HepG2 (cell line): Measurements from ENCODE around the gene KLRK1. TPM values are rescaled to one million over a fixed set of nuclear protein-coding genes. Genes with fewer than 3 reads are reported as not detected.
"Not testable (repeated sequence)": the region's sequence is repeated elsewhere in the genome, so short reads cannot be mapped to it uniquely, and the experiment has no call there.

Experiments
- ATAC-seq: fragments of 200-7000 bp; cut with Tn5 transposase; 3 replicates; pipeline ENCODE4 v1.9.1; 2020; ENCODE audit warnings: mild to moderate bottlenecking, moderate library complexity
- BruUV-seq: library from RNA; stranded (reverse); fragments of 400-500 nt; replicated peaks from 2 replicates; lab custom pipeline; 2021; lab: Mats Ljungman, UMichigan
- CTCF ChIA-PET: fragments of 300-600 bp; formaldehyde crosslinking; extraction: SDS; loops from one replicate; lab custom pipeline; 2021; ENCODE audit warnings: low total read pairs, inconsistent platforms, low intra/inter-chr PET ratio; lab: Yijun Ruan, JAX
- POLR2A ChIA-PET: fragments of 350-600 bp; sonication (Branson Sonifier 250); formaldehyde crosslinking; loops from one replicate; lab custom pipeline; 2020; ENCODE audit warnings: antibody characterized with exemption, inconsistent platforms; lab: Yijun Ruan, JAX
- DNase-seq: peaks from one replicate; pipeline ENCODE4 v3.0.0-alpha.2; 2015; ENCODE audit warnings: low spot score
- FAIRE-seq: peaks from 3 replicates; lab custom pipeline; 2011; peaks lifted over from hg19 to GRCh38; lab: Jason Lieb, UNC
- H2AFZ ChIP-seq: one replicate; pipeline ENCODE4 v1.6.1; 2011; ENCODE audit warnings: low read length, inconsistent platforms
- H3K27ac ChIP-seq: fragments of 300-600 bp; 3 replicates; pipeline ENCODE4 v1.8.0; 2011; ENCODE audit warnings: mixed run types, mild to moderate bottlenecking, mixed read lengths, low read length, inconsistent platforms; ENCODE audit not compliant: insufficient read depth; ENCODE audit errors: extremely low read length
- H3K27me3 ChIP-seq, 2 experiments: fragments of 200-600 bp in 1 of 2; 2 replicates in 1 of 2; 3 replicates in 1 of 2; pipeline versions ENCODE4 v1.6.0 to v1.8.0; 2011; ENCODE audit warnings: low read length in 2 of 2, mild to moderate bottlenecking in 2 of 2, moderate library complexity in 2 of 2, inconsistent platforms in 1 of 2; ENCODE audit not compliant: insufficient read depth in 2 of 2, control insufficient read depth in 1 of 2
- H3K36me3 ChIP-seq, 2 experiments: fragments of 200-600 bp in 1 of 2; replicated peaks in 1 of 2; 2 replicates in 1 of 2; 3 replicates in 1 of 2; pipeline versions ENCODE4 v1.5.1 to v1.8.0; 2011; ENCODE audit warnings: low read length in 2 of 2, inconsistent platforms in 1 of 2; ENCODE audit not compliant: insufficient read depth in 2 of 2, control insufficient read depth in 1 of 2
- H3K4me1 ChIP-seq: 2 replicates; pipeline ENCODE4 v1.5.1; 2012; ENCODE audit warnings: low read length, inconsistent platforms; ENCODE audit not compliant: insufficient read depth
- H3K4me2 ChIP-seq: 2 replicates; pipeline ENCODE4 v1.6.0; 2011; ENCODE audit warnings: low read depth, low read length, inconsistent platforms
- H3K4me3 ChIP-seq, 3 experiments: fragments of 200-600 bp in 1 of 3; sonication (generic), shearing (Covaris generic) in 1 of 3; replicated peaks in 1 of 3; 2 replicates each; pipeline ENCODE4 v1.5.1; 2011 to 2016; ENCODE audit warnings: low read length in 3 of 3, inconsistent platforms in 2 of 3, low read depth in 2 of 3, mild to moderate bottlenecking in 2 of 3, control low read depth in 1 of 3, mixed read lengths in 1 of 3; ENCODE audit not compliant: insufficient read depth in 1 of 3
- H3K79me2 ChIP-seq: one replicate; pipeline ENCODE4 v1.6.1; 2011; ENCODE audit warnings: low read length, inconsistent platforms; ENCODE audit not compliant: insufficient read depth
- H3K9ac ChIP-seq: 2 replicates; pipeline ENCODE4 v1.6.0; 2011; ENCODE audit warnings: mild to moderate bottlenecking, low read depth, low read length, inconsistent platforms; ENCODE audit not compliant: insufficient read depth
- H3K9me3 ChIP-seq: 2 replicates; pipeline ENCODE4 v1.5.1; 2012; ENCODE audit warnings: mild to moderate bottlenecking, low read length
- H4K20me1 ChIP-seq: 2 replicates; pipeline ENCODE4 v1.6.0; 2011; ENCODE audit warnings: inconsistent platforms, mild to moderate bottlenecking, low read length, moderate library complexity; ENCODE audit not compliant: insufficient read depth
- DDIT3 ChIP-seq: sonication (generic); formaldehyde crosslinking; IDR thresholded peaks from 2 replicates; pipeline ENCODE4 v1.4.0; 2020; ENCODE audit warnings: mild to moderate bottlenecking, missing genetic modification reagents
- EED ChIP-seq: sonication (generic); formaldehyde crosslinking; IDR thresholded peaks from 2 replicates; pipeline ENCODE4 v1.5.0; 2020; ENCODE audit warnings: mild to moderate bottlenecking, missing genetic modification reagents
- PPARG ChIP-seq: conservative IDR thresholded peaks from 2 replicates; pipeline ENCODE4 v1.6.1; 2016; ENCODE audit warnings: missing biosample characterization, missing genetic modification reagents
- SNAPC5 ChIP-seq: sonication (generic); formaldehyde crosslinking; IDR thresholded peaks from 2 replicates; pipeline ENCODE4 v1.8.1; 2023; ENCODE audit warnings: mild to moderate bottlenecking, missing genetic modification reagents, borderline replicate concordance
- WGBS: methylation state at CpG from one replicate; pipeline ENCODE4 v1.1.6; 2017; ENCODE audit warnings: low lambda C conversion rate; 5-methylcytosine and 5-hydroxymethylcytosine counted together
- in situ Hi-C: cut with HindIII; loops from 2 replicates; pipeline ENCODE4 v1.10.0; 2017; ENCODE audit warnings: low pct_unique_long_range_greater_than_20kb; ENCODE audit not compliant: extremely low pct_ligation_motif_present
- intact Hi-C: fragments of 100-400 bp; cut with micrococcal nuclease; formaldehyde crosslinking; loops from one replicate; pipeline ENCODE4 v1.10.0; 2022; ENCODE audit not compliant: unreplicated experiment
- polyA plus RNA-seq, 8 experiments: library from polyadenylated mRNA; depleted of rRNA in 3 of 8; stranded (reverse) in 7 of 8; unstranded in 1 of 8; fragments of >200 nt; fragmentation: Illumina TruSeq in 4 of 8; extraction: Trizol in 4 of 8; gene quantifications; 2 replicates each; pipeline versions ENCODE4 v1.2.1 to v1.2.3, GENCODE V29; 2011 to 2016; ENCODE audit warnings: low read depth in 4 of 8, missing spikeins in 1 of 8, mixed read lengths in 1 of 8; ENCODE audit not compliant: insufficient read depth in 1 of 8
- total RNA-seq, 5 experiments: library from RNA; depleted of rRNA; stranded (reverse); fragments of >200 nt; fragmentation: Illumina TruSeq; extraction: Trizol; gene quantifications; 2 replicates each; pipeline ENCODE4 v1.2.3, GENCODE V29; 2016; ENCODE audit warnings: low read depth in 1 of 5

KLRK1 gene
- total and polyA plus RNA-seq, 2 of the 13 experiments (the other 11 are each of a cell fraction or from before 2014, with no cell fraction given), result not detected

- no peaks in the 10 kb centered on the region for H3K4me1 ChIP-seq
Observed at GRCh38 chr12:10384191-10384590, 5.7 kb downstream of the KLRK1 start.

GRCh38 chr12:10381928-10382628 is 7.8 kb downstream of the KLRK1 start:
- no peak overlapping the region for H3K4me2 ChIP-seq
- H3K4me3 ChIP-seq, result no peak overlapping the region
- H3K79me2 ChIP-seq, result no peaks in the 10 kb centered on the region
- H3K9ac ChIP-seq, result no peak overlapping the region
- no TSS peak for BruUV-seq
- no peak for DNase-seq
- TF ChIP-seq SNAPC5 (CRISPR knock-in tag) (no peak), EED (no peak), PPARG (CRISPR knock-in tag) (no peak)
- H3K36me3 ChIP-seq, result no peaks in the 10 kb centered on the region
- intact Hi-C loops, result no loop called here
- H4K20me1 ChIP-seq, result no peaks in the 10 kb centered on the region
- H3K27me3 ChIP-seq, result no peaks in the 10 kb centered on the region
- POLR2A ChIA-PET, result no interaction called here
- in situ Hi-C loops, result no loop called here
- H3K9me3 ChIP-seq, result no peaks in the 10 kb centered on the region
- FAIRE-seq, result no peak
- CTCF ChIA-PET, result no interaction called here
- no peaks in the 10 kb centered on the region for H3K4me1 ChIP-seq
- 49% methylated on average over 4 of the region's 4 CpGs for WGBS
- no peak for ATAC-seq
- H2AFZ ChIP-seq, result no peak overlapping the region
- no peak overlapping the region for H3K27ac ChIP-seq

More at GRCh38 chr12:10384191-10384590, 5.7 kb downstream of the KLRK1 start:
- no TSS peak for BruUV-seq
- 1% methylated on average over 3 of the region's 3 CpGs for WGBS
- no peak overlapping the region for H3K27ac ChIP-seq
- in situ Hi-C loops, result no loop called here
- no peak overlapping the region for H2AFZ ChIP-seq
- H3K9ac ChIP-seq, result no peak overlapping the region
- H3K9me3 ChIP-seq, result no peaks in the 10 kb centered on the region
- ChIA-PET CTCF (no interaction called here), POLR2A (no interaction called here)
- ATAC-seq, result no peak
- H4K20me1 ChIP-seq, result no peaks in the 10 kb centered on the region
- FAIRE-seq, result no peak
- no peak for DNase-seq
- no peak overlapping the region for H3K4me2 ChIP-seq
- H3K36me3 ChIP-seq, result no peaks in the 10 kb centered on the region
- no peaks in the 10 kb centered on the region for H3K79me2 ChIP-seq
- H3K27me3 ChIP-seq, result no peaks in the 10 kb centered on the region
- no peak for TF ChIP-seq DDIT3 (CRISPR knock-in tag)
- intact Hi-C loops, result no loop called here
- no peak overlapping the region for H3K4me3 ChIP-seq

GRCh38 chr12:10378737-10379136 is 11.1 kb downstream of the KLRK1 start:
- H3K36me3 ChIP-seq, H3K27ac ChIP-seq, POLR2A ChIA-PET, H3K4me3 ChIP-seq, H3K9me3 ChIP-seq, intact Hi-C loops, H3K4me1 ChIP-seq, H3K4me2 ChIP-seq, H2AFZ ChIP-seq, BruUV-seq, CTCF ChIA-PET, in situ Hi-C loops, H3K9ac ChIP-seq, DNase-seq, FAIRE-seq, H3K27me3 ChIP-seq, H4K20me1 ChIP-seq, H3K79me2 ChIP-seq, ATAC-seq: not testable (repeated sequence)
- 6% methylated on average over 2 of the region's 2 CpGs for WGBS
